ENCODE results near the gene MFGE8.

Gene MFGE8

GRCh38 chr15:88878720-88879184 lies 34.4 kb downstream of the MFGE8 start:
- DNase-seq (ENCODE audit: low read depth) = no peak
- no peak overlapping the region for H3K4me3 ChIP-seq (ENCODE audit: low read depth, low read length)

GRCh38 chr15:88877906-88878305 lies 35.3 kb downstream of the MFGE8 start:
- DNase-seq (ENCODE audit: low read depth) = no peak
- no peak overlapping the region for H3K4me3 ChIP-seq (ENCODE audit: low read depth, low read length)

DNA sequence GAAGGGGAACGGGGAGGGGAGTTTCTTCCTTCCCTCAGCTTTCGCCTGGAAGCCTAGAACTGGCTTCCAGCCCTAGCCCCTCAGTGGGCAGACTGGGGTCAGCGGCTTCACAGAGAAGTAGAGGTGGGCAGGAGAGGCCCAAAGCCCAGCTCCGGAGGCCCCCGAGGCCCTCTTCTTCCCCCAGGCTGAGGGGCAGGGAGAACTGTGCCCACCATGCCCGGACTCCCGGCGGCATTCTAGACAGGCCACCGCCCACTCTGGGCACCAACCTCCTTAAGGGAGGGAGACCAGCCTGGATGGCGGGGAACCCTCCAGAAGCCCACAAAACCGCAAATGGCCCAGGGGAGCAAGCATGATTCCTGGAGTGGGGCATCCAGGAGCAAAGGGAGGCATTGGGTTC lies 35.8 kb downstream of the MFGE8 start:
- no peak for DNase-seq (ENCODE audit: low read depth)
- H3K4me3 ChIP-seq (ENCODE audit: low read depth, low read length) = no peak overlapping the region

DNA sequence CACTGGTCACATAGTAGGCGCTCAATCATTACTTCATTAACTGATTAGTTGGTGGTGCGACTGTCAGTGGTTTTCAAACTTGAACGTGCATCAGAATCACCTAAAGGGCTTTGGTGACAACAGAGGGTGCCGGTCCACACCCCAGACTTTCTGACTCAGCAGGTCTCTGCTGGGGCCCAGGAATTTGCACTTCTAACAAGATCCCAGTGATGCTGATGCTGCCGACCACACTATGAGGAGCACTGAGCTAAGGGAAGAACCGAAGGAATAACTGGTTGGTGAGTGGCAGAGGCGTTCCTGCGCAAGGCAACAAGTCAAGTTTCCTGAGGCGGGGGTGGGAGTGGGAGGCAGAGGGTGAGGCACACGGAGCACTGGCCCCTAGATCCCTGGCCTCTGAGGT lies 36.6 kb downstream of the MFGE8 start:
- DNase-seq (ENCODE audit: low read depth) = no peak
- H3K4me3 ChIP-seq (ENCODE audit: low read depth, low read length) = no peak overlapping the region

- H3K4me3 ChIP-seq (ENCODE audit: low read depth, low read length) = no peak overlapping the region
These were observed 38.5 kb downstream of the MFGE8 start for GRCh38 chr15:88874684-88875083.

GRCh38 chr15:88874275-88874674 lies 38.9 kb downstream of the MFGE8 start:
- no peak for DNase-seq (ENCODE audit: low read depth)
- no peak overlapping the region for H3K4me3 ChIP-seq (ENCODE audit: low read depth, low read length)

More at GRCh38 chr15:88874684-88875083, 38.5 kb downstream of the MFGE8 start:
- DNase-seq (ENCODE audit: low read depth) = no peak

GRCh38 chr15:88873786-88874185 lies 39.4 kb downstream of the MFGE8 start:
- DNase-seq (ENCODE audit: low read depth) = no peak

DNA sequence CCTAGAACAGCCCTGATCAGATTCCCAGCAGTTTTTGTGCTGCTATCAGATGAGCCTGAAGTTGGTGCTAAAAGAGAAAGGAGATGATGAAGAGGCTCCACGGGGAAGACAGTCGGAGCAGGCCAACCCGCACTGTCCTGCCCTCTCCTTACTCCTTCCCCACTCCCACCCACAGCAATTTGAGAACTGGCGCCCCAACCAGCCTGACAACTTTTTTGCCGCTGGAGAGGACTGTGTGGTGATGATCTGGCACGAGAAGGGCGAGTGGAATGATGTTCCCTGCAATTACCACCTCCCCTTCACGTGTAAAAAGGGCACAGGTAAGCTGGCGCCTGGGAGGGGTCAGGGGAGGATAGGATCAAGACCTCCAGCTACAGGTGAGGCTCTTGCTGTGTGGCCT lies 40.5 kb downstream of the MFGE8 start:
- no peak for DNase-seq (ENCODE audit: low read depth)
- no peak overlapping the region for H3K4me3 ChIP-seq (ENCODE audit: low read depth, low read length)

More at GRCh38 chr15:88873786-88874185, 39.4 kb downstream of the MFGE8 start:
- no peak overlapping the region for H3K4me3 ChIP-seq (ENCODE audit: low read depth, low read length)

DNA sequence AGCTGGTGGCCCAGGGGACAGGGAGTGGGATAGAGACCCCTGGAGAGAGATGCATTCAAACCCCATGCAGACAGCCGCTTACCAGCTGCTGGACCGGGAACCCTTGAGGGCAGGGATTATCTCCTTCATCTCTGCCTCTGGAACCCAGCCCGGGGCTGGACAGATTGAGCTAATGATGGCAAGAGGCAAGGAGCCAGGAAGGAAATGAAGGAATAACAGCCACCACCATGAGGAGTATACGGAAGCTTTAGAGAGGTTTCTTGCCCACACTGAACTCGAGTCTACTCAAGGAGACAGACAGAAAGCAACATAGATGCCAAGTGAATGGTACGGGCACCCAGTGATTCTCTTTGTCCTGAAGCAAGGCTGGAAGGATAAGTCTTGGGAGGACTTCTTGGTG lies 41.1 kb downstream of the MFGE8 start:
- H3K4me3 ChIP-seq (ENCODE audit: low read depth, low read length) = no peak overlapping the region
- no peak for DNase-seq (ENCODE audit: low read depth)

DNA sequence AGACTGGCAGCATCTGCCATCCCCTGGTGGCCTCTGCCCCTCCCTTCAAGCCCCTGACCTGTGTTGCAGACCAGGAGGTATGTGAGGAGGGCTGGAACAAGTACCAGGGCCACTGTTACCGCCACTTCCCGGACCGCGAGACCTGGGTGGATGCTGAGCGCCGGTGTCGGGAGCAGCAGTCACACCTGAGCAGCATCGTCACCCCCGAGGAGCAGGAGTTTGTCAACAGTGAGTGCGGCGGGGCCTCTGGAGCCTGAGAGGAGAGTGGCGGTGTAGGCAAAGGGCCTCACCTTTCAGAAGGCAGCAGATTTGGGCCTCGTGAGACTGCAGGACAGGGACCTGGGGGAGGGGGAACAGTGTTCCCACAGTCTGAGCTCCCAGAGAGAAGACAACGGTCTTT lies 41.9 kb downstream of the MFGE8 start:
- no peak for DNase-seq (ENCODE audit: low read depth)

GRCh38 chr15:88866295-88866881 lies 46.8 kb downstream of the MFGE8 start:
- DNase-seq (ENCODE audit: low read depth) = no peak
- H3K4me3 ChIP-seq (ENCODE audit: low read depth, low read length) = no peak overlapping the region

More for the DNA sequence above, 41.9 kb downstream of the MFGE8 start:
- no peak overlapping the region for H3K4me3 ChIP-seq (ENCODE audit: low read depth, low read length)

GRCh38 chr15:88865498-88866099 lies 47.6 kb downstream of the MFGE8 start:
- H3K4me3 ChIP-seq (ENCODE audit: low read depth, low read length) = no peak overlapping the region
- DNase-seq (ENCODE audit: low read depth) = no peak

- DNase-seq (ENCODE audit: low read depth) = no peak
- H3K4me3 ChIP-seq (ENCODE audit: low read depth, low read length) = no peak overlapping the region
These were observed 48.2 kb downstream of the MFGE8 start for GRCh38 chr15:88864861-88865497.

DNA sequence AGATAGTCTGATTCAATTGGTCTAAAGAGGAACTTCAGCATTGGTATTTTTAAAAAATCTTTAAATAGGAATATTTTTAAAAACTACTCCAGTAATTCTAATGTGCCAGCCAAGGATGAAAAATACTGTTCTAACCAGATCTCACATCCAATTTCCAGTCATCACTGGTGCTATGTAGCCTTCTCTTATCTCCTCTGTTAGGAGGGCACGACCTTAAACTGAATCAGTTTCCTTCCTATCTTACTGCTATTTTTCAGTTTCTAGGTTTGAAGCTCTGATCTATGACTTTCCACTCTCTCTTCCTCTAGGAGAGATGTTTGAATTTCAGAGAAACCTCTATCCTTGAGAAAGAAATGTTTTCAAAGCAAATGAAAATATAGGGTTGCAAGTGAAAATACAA lies 49.8 kb downstream of the MFGE8 start:
- H3K4me3 ChIP-seq (ENCODE audit: low read depth, low read length) = no peak overlapping the region
- no peak for DNase-seq (ENCODE audit: low read depth)

- no peak overlapping the region for H3K4me3 ChIP-seq (ENCODE audit: low read depth, low read length)
- no peak for DNase-seq (ENCODE audit: low read depth)
These were observed 53.0 kb downstream of the MFGE8 start for GRCh38 chr15:88860212-88860611.

DNA sequence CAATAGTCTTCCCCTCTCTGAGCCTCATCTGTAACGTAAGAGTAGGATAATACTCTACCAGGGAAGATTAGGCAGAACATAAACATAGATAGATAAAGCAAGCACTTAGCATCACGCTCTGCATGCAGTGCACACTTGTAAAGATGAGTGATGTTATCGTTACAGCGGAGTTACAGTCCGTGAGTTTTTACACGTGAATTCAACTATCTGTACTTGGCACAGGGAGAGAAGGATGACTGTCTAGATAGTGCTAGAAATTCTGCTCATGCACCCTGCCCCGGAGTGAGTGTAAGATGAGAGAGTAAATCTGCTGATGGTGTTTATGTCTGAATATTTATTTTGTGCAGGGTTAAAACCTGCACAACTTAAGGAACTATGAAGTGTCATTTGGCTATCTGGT lies 53.6 kb downstream of the MFGE8 start:
- H3K4me3 ChIP-seq (ENCODE audit: low read depth, low read length) = no peak overlapping the region
- no peak for DNase-seq (ENCODE audit: low read depth)

GRCh38 chr15:88858934-88859333 lies 54.2 kb downstream of the MFGE8 start:
- no peak overlapping the region for H3K4me3 ChIP-seq (ENCODE audit: low read depth, low read length)
- DNase-seq (ENCODE audit: low read depth) = no peak

DNA sequence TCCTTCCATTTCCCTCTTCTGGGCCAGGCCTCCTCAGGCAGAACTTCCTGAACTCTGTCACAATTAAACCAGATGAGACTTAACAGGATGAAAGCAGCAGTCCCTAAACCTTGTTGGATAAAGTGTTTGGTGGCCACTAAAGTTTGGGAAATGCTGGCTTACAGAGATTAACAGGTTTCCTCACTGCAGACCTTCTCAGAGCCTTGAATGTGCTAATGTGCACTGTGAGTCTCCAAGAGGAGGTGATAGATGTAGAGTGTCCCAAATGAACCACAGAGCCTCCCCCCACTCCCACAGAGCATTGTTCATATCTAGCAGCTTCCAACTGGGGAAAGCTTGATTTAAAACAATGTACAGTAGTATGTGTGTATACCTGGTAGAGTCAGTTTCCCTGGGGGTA lies 60.7 kb downstream of the MFGE8 start:
- H3K4me3 ChIP-seq (ENCODE audit: low read depth, low read length) = no peak overlapping the region
- DNase-seq (ENCODE audit: low read depth) = no peak

- no peak for DNase-seq (ENCODE audit: low read depth)
These were observed 63.7 kb downstream of the MFGE8 start for GRCh38 chr15:88849376-88850072.

More at GRCh38 chr15:88849376-88850072, 63.7 kb downstream of the MFGE8 start:
- no peak overlapping the region for H3K4me3 ChIP-seq (ENCODE audit: low read depth, low read length)
